OCI-LY1 (cell line): ENCODE measurements around the gene MIOX.
"Not testable (repeated sequence)": the region's sequence is repeated elsewhere in the genome, so short reads cannot be mapped to it uniquely, and the experiment has no call there.

Experiments
- H2AFZ ChIP-seq: fragments of 200-600 bp; sonication (generic), shearing (Covaris generic); 2 replicates; pipeline ENCODE4 v1.6.0; 2014; ENCODE audit warnings: antibody characterized with exemption, mild to moderate bottlenecking, low read length
- H3F3A ChIP-seq: fragments of 200-600 bp; sonication (generic), shearing (Covaris generic); 2 replicates; pipeline ENCODE4 v1.6.0; 2014; ENCODE audit warnings: mild to moderate bottlenecking, antibody characterized with exemption, low read length, moderate library complexity; ENCODE audit not compliant: insufficient read depth
- H3K27ac ChIP-seq: fragments of 200-600 bp; sonication (generic); 2 replicates; pipeline ENCODE4 v1.5.1; 2014; ENCODE audit warnings: low read length, mixed run types, mild to moderate bottlenecking, low read depth; ENCODE audit not compliant: poor library complexity, severe bottlenecking
- H3K27me3 ChIP-seq: fragments of 200-600 bp; sonication (generic); 2 replicates; pipeline ENCODE4 v1.6.0; 2014; ENCODE audit warnings: antibody characterized with exemption, mild to moderate bottlenecking, low read length, moderate library complexity; ENCODE audit not compliant: insufficient read depth
- H3K36me3 ChIP-seq: fragments of 200-600 bp; sonication (generic); 2 replicates; pipeline ENCODE4 v1.6.1; 2014; ENCODE audit warnings: mild to moderate bottlenecking, antibody characterized with exemption, low read length, moderate library complexity, mixed read lengths; ENCODE audit not compliant: insufficient read depth
- H3K4me1 ChIP-seq: fragments of 200-600 bp; sonication (generic); 2 replicates; pipeline ENCODE4 v1.5.1; 2014; ENCODE audit warnings: mild to moderate bottlenecking, low read length, moderate library complexity; ENCODE audit not compliant: insufficient read depth, severe bottlenecking
- H3K4me2 ChIP-seq: fragments of 200-600 bp; sonication (generic), shearing (Covaris generic); 2 replicates; pipeline ENCODE4 v1.6.1; 2014; ENCODE audit warnings: low read length
- H3K4me3 ChIP-seq: fragments of 200-600 bp; sonication (generic); 2 replicates; pipeline ENCODE4 v1.5.1; 2014; ENCODE audit warnings: low read length, low read depth, mild to moderate bottlenecking, mixed read lengths; ENCODE audit not compliant: poor library complexity, severe bottlenecking
- H3K79me2 ChIP-seq: fragments of 200-600 bp; shearing (Covaris generic); 2 replicates; pipeline ENCODE4 v1.6.1; 2016; ENCODE audit warnings: mixed run types, low read length, mixed read lengths; ENCODE audit not compliant: insufficient read depth
- H3K9ac ChIP-seq: fragments of 200-600 bp; sonication (generic), shearing (Covaris generic); 2 replicates; pipeline ENCODE4 v1.6.1; 2014; ENCODE audit warnings: mild to moderate bottlenecking, low read length, mixed read lengths
- H3K9me2 ChIP-seq: fragments of 200-600 bp; sonication (generic), shearing (Covaris generic); 2 replicates; pipeline ENCODE4 v1.6.1; 2014; ENCODE audit warnings: low read depth, mild to moderate bottlenecking, low read length, mixed read lengths
- H3K9me3 ChIP-seq: fragments of 200-600 bp; shearing (Covaris generic); 2 replicates; pipeline ENCODE4 v1.6.1; 2014; ENCODE audit warnings: low read length, mixed read lengths
- H4K20me1 ChIP-seq: fragments of 200-600 bp; sonication (generic), shearing (Covaris generic); 2 replicates; pipeline ENCODE4 v1.6.0; 2016; ENCODE audit warnings: mild to moderate bottlenecking, low read length; ENCODE audit not compliant: insufficient read depth
- CTCF ChIP-seq: fragments of 200-600 bp; sonication (generic), shearing (Covaris generic); IDR thresholded peaks from 2 replicates; pipeline ENCODE4 v1.5.1; 2017; ENCODE audit warnings: mild to moderate bottlenecking, antibody characterized with exemption, low read length, moderate library complexity, mixed read lengths
- EZH2 ChIP-seq: fragments of 200-600 bp; sonication (generic), shearing (Covaris generic); IDR thresholded peaks from 2 replicates; pipeline ENCODE4 v1.8.0; 2017; ENCODE audit warnings: borderline replicate concordance, mixed run types, mild to moderate bottlenecking, antibody characterized with exemption, low read length, moderate library complexity, mixed read lengths

Gene MIOX

GRCh38 chr22:50532824-50533796 lies 46.5 kb downstream of the MIOX start:
- no peak overlapping the region for H3K4me2 ChIP-seq
- no peak for TF ChIP-seq EZH2
- TF ChIP-seq CTCF = no peak
- no peaks in the 10 kb centered on the region for H3K79me2 ChIP-seq
- H3K9ac ChIP-seq = no peak overlapping the region
- H2AFZ ChIP-seq = no peak overlapping the region
- peaks cover 8% of the 10 kb centered on the region for H3F3A ChIP-seq
- peak overlapping the region; percentile 85 for H3K27ac ChIP-seq
- H4K20me1 ChIP-seq = no peaks in the 10 kb centered on the region
- no peaks in the 10 kb centered on the region for H3K36me3 ChIP-seq
- H3K9me2 ChIP-seq = no peaks in the 10 kb centered on the region
- no peak overlapping the region for H3K4me3 ChIP-seq
- no peaks in the 10 kb centered on the region for H3K27me3 ChIP-seq
- peaks cover 53% of the 10 kb centered on the region for H3K4me1 ChIP-seq
- no peaks in the 10 kb centered on the region for H3K9me3 ChIP-seq

- Histone ChIP-seq H3K9ac (peak overlapping the region; percentile 41; the same call in 1 of the 2 replicates), H3K4me1 (peaks cover 61% of the 10 kb centered on the region), H3K4me3 (peak overlapping the region; percentile 8), H3K4me2 (peak overlapping the region; percentile 43), H3K27ac (peak overlapping the region; percentile 85)
- not testable (repeated sequence) for H3K27me3 ChIP-seq, H3K36me3 ChIP-seq, H4K20me1 ChIP-seq, H3K9me3 ChIP-seq, H2AFZ ChIP-seq, H3F3A ChIP-seq, H3K79me2 ChIP-seq, H3K9me2 ChIP-seq
Measured at GRCh38 chr22:50533856-50534711, 47.4 kb downstream of the MIOX start.

GRCh38 chr22:50535113-50535512 lies 48.5 kb downstream of the MIOX start:
- H3K27me3 ChIP-seq = no peaks in the 10 kb centered on the region
- TF ChIP-seq CTCF = no peak
- TF ChIP-seq EZH2 = no peak
- no peaks in the 10 kb centered on the region for H3K36me3 ChIP-seq
- H3K79me2 ChIP-seq = no peaks in the 10 kb centered on the region
- H2AFZ ChIP-seq = no peak overlapping the region
- H3K4me3 ChIP-seq = no peak overlapping the region
- peak overlapping the region; percentile 85 for H3K27ac ChIP-seq
- no peak overlapping the region for H3K9ac ChIP-seq
- H3F3A ChIP-seq = peaks cover 6% of the 10 kb centered on the region; the same call in 1 of the 2 replicates
- no peaks in the 10 kb centered on the region for H3K9me3 ChIP-seq
- no peaks in the 10 kb centered on the region for H4K20me1 ChIP-seq
- peaks cover 64% of the 10 kb centered on the region for H3K4me1 ChIP-seq
- H3K4me2 ChIP-seq = peak overlapping the region; percentile 45; the same call in 1 of the 2 replicates
- H3K9me2 ChIP-seq = no peaks in the 10 kb centered on the region
